Bronchial epithelial cell (primary cell): ENCODE results near the gene MKS1. TPM values are rescaled to one million over a fixed set of nuclear protein-coding genes. Genes with fewer than 3 reads are reported as not detected.

Experiments used
- DNase-seq: peaks from one replicate; pipeline ENCODE4 v3.0.0-alpha.2; 2010; ENCODE audit warnings: low read depth
- FAIRE-seq: peaks from 2 replicates; lab custom pipeline; 2011; peaks lifted over from hg19 to GRCh38; lab: Jason Lieb, UNC
- H3K27me3 ChIP-seq: 2 replicates; pipeline ENCODE4 v1.5.1; 2011; ENCODE audit warnings: low read length; ENCODE audit not compliant: control insufficient read depth, insufficient read depth
- H3K36me3 ChIP-seq: 2 replicates; pipeline ENCODE4 v1.5.1; 2011; ENCODE audit warnings: low read length; ENCODE audit not compliant: control insufficient read depth, insufficient read depth
- H3K4me3 ChIP-seq: 2 replicates; pipeline ENCODE4 v1.5.1; 2011; ENCODE audit warnings: mild to moderate bottlenecking, low read depth, low read length, control low read depth
- CTCF ChIP-seq: IDR thresholded peaks from 2 replicates; pipeline ENCODE4 v1.5.1; 2011; ENCODE audit warnings: mild to moderate bottlenecking, moderate library complexity, low read length, control low read depth, inconsistent platforms; ENCODE audit not compliant: insufficient read depth, severe bottlenecking
- total RNA-seq: library from RNA; depleted of rRNA; stranded (reverse); fragments of >200 nt; gene quantifications from 2 replicates; pipeline ENCODE4 v1.2.1, GENCODE V29; 2014

MKS1 gene
- total RNA-seq, 1 donor from 2014 or later, result 11.1 TPM

DNA sequence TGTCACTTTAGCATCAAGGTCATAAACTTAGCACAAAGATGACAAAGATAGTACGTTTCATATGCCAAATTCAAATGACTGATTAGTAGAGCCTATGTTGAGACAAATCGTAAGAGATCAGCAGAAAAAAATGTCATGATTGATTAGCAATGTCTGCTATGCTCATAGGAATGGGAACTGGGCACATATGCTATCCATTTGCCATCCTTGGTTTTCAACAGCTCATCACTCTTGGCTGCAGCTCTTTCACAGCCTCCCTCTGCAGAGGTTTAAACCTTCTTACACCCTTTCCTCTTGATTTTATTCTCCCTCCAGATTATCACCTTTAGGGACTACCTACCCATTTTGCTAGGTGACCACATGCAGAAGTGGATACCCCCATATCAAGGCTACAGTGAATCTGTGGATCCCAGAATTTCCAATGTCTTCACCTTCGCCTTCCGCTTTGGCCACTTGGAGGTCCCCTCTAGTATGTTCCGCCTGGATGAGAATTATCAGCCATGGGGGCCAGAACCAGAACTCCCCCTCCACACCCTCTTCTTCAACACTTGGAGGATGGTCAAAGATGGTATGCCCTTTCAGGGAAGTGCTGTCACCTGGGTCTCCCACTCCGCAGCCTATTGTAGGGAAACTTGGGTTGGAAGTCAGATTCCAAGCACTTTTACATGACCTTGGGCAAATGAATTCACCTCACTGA lies 45.5 kb upstream of the MKS1 start:
- no peak for TF ChIP-seq CTCF
- no peak overlapping the region for H3K4me3 ChIP-seq
- H3K36me3 ChIP-seq, result no peaks in the 10 kb centered on the region
- DNase-seq (no peak), FAIRE-seq (no peak)
- peaks cover 6% of the 10 kb centered on the region for H3K27me3 ChIP-seq

DNA sequence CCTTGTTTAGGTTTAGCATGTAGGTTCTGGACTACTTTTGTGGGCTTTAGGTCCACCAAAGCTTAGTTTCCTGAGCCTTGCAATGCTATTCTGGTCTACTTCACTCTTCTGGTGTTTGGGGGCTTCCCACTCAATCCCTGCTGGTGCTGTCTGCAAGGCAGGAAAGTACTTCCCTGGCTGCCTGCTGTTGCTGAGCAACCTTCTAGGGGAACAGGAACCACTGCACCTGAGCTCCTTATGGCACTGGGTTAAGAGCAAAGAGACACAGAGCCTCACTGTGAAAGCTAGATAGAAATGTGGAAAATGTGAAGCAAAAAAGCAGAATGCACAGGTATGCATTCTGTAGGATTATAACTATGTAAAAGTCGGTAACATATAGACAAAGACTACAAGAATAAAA lies 44.7 kb upstream of the MKS1 start:
- peaks cover 6% of the 10 kb centered on the region for H3K27me3 ChIP-seq
- TF ChIP-seq CTCF, result no peak
- DNase-seq (no peak), FAIRE-seq (no peak)
- H3K4me3 ChIP-seq, result no peak overlapping the region
- no peaks in the 10 kb centered on the region for H3K36me3 ChIP-seq

- FAIRE-seq (no peak), DNase-seq (no peak)
- no peak overlapping the region for H3K4me3 ChIP-seq
- TF ChIP-seq CTCF, result no peak
- H3K36me3 ChIP-seq, result no peaks in the 10 kb centered on the region
- H3K27me3 ChIP-seq, result peaks cover 4% of the 10 kb centered on the region
Observed at GRCh38 chr17:58262149-58262548, 43.1 kb upstream of the MKS1 start.

DNA sequence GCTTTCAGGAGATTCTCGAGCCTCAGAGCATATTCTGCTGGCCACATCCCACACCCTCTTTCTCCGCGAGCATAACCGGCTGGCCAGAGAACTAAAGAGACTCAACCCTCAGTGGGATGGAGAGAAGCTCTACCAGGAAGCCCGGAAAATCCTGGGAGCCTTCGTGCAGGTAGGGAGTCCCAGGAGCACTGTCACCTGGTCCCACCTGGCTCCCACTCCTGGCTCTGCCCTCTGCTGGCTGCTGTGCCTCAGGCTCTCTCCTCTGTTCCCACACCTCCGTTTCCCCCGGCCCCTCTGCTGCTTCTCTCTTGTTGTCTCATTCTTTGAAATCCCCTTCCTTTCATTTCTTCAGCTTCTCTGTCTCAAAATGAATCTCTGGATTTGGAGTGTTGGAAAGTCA lies 35.7 kb upstream of the MKS1 start:
- FAIRE-seq (no peak), DNase-seq (no peak)
- peaks cover 11% of the 10 kb centered on the region for H3K27me3 ChIP-seq

GRCh38 chr17:58253082-58253481 lies 34.0 kb upstream of the MKS1 start:
- FAIRE-seq, result no peak
- H3K27me3 ChIP-seq, result peaks cover 20% of the 10 kb centered on the region
- TF ChIP-seq CTCF, result no peak

More for the DNA sequence above, 35.7 kb upstream of the MKS1 start:
- Histone ChIP-seq H3K4me3 (no peak overlapping the region), H3K36me3 (no peaks in the 10 kb centered on the region)
- TF ChIP-seq CTCF, result peak; percentile 46

DNA sequence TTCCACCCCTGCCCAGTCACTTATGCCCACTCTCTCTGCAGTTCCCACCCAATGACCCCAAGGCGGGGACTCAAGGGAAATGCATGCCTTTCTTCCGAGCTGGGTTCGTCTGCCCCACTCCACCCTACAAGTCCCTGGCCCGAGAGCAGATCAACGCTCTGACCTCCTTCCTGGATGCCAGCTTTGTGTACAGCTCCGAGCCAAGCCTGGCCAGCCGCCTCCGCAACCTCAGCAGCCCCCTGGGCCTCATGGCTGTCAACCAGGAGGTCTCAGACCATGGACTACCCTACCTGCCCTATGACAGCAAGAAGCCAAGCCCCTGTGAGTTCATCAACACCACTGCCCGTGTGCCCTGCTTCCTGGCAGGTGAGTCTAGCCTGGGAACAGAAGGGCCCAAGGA lies 33.1 kb upstream of the MKS1 start:
- FAIRE-seq, result no peak

More at GRCh38 chr17:58253082-58253481, 34.0 kb upstream of the MKS1 start:
- DNase-seq, result no peak
- Histone ChIP-seq H3K4me3 (no peak overlapping the region), H3K36me3 (no peaks in the 10 kb centered on the region)

More for the DNA sequence above, 33.1 kb upstream of the MKS1 start:
- no peak overlapping the region for H3K4me3 ChIP-seq
- no peak for DNase-seq
- H3K27me3 ChIP-seq, result peaks cover 22% of the 10 kb centered on the region
- no peak for TF ChIP-seq CTCF
- no peaks in the 10 kb centered on the region for H3K36me3 ChIP-seq
